Fibroblast of lung (primary cell): Measurements from ENCODE around the gene GRWD1.

Experiments
- EZH2 ChIP-seq: IDR thresholded peaks from 2 replicates; pipeline ENCODE4 v1.5.1; 2012; ENCODE audit warnings: low read length, control low read depth, mild to moderate bottlenecking; ENCODE audit errors: missing control alignments
- TF ChIP-seq, protein P1 (sequence below), 2 donors: IDR thresholded peaks in 1 of 2; conservative IDR thresholded peaks in 1 of 2; 1 replicate in 1 of 2; 2 replicates in 1 of 2; pipeline ENCODE4 v1.5.1; 2011 to 2012; ENCODE audit warnings: low read length in 2 of 2, control low read depth in 1 of 2, inconsistent platforms in 1 of 2, low read depth in 1 of 2, mild to moderate bottlenecking in 1 of 2

DNA sequence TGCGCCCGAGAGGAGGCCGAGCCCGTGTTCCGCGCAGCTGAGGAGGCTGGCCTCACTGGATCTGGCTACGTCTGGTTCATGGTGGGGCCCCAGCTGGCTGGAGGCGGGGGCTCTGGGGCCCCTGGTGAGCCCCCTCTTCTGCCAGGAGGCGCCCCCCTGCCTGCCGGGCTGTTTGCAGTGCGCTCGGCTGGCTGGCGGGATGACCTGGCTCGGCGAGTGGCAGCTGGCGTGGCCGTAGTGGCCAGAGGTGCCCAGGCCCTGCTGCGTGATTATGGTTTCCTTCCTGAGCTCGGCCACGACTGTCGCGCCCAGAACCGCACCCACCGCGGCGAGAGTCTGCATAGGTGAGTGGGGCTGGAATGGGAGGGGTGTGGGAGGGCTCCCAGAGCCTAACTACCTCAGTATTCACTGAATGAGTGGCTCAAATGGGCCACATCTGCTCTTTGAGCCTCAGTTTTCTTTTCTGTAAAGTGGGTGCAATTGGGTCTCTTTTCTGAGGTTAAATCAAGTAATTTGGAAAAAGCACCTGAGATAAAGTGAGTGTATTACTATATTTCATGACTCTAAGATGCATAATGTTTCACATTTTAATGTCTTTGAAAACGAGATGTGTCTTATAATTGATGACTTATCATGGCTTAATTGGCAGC is 40.6 kb upstream of the GRWD1 start:
- TF ChIP-seq EZH2, result no peak
- TF ChIP-seq, protein P1, sequence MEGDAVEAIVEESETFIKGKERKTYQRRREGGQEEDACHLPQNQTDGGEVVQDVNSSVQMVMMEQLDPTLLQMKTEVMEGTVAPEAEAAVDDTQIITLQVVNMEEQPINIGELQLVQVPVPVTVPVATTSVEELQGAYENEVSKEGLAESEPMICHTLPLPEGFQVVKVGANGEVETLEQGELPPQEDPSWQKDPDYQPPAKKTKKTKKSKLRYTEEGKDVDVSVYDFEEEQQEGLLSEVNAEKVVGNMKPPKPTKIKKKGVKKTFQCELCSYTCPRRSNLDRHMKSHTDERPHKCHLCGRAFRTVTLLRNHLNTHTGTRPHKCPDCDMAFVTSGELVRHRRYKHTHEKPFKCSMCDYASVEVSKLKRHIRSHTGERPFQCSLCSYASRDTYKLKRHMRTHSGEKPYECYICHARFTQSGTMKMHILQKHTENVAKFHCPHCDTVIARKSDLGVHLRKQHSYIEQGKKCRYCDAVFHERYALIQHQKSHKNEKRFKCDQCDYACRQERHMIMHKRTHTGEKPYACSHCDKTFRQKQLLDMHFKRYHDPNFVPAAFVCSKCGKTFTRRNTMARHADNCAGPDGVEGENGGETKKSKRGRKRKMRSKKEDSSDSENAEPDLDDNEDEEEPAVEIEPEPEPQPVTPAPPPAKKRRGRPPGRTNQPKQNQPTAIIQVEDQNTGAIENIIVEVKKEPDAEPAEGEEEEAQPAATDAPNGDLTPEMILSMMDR (conservative IDR thresholded peaks at IDR 0.05 in 1 of 2, IDR thresholded peaks at IDR 0.05 in 1 of 2; ENCODE audit: low read depth in 1 of 2, low read length in 2 of 2), result no peak
